HL-60 (cell line): Measurements from ENCODE around the gene FAM107B.

Experiments
- DNase-seq, 2 experiments: peaks; one replicate each; pipeline ENCODE4 v3.0.0-alpha.2; 2010 to 2020; ENCODE audit warnings: low read depth in 1 of 2, low spot score in 1 of 2
- H3K27ac ChIP-seq: fragments of 250-450 bp; sonication (Bioruptor Pico); replicated peaks from 2 replicates; pipeline ENCODE4 v1.5.1; 2020; ENCODE audit warnings: mild to moderate bottlenecking, moderate library complexity
- H3K27me3 ChIP-seq: fragments of 250-450 bp; sonication (Bioruptor Pico); 2 replicates; pipeline ENCODE4 v1.5.1; 2021; ENCODE audit warnings: mild to moderate bottlenecking, moderate library complexity; ENCODE audit not compliant: insufficient read depth, poor library complexity, severe bottlenecking
- H3K4me3 ChIP-seq: replicated peaks from 2 replicates; pipeline ENCODE4 v1.5.1; 2011; ENCODE audit warnings: mild to moderate bottlenecking, control low read depth, low read length; ENCODE audit not compliant: insufficient read depth
- GABPA ChIP-seq: IDR thresholded peaks from 2 replicates; pipeline ENCODE4 v1.6.1; 2012; ENCODE audit warnings: low read depth
- POLR2AphosphoS5 ChIP-seq: IDR thresholded peaks from 2 replicates; pipeline ENCODE4 v1.6.1; 2012; ENCODE audit warnings: low read depth
- SPI1 ChIP-seq: IDR thresholded peaks from 2 replicates; pipeline ENCODE4 v1.6.1; 2012; ENCODE audit warnings: low read depth, mild to moderate bottlenecking, borderline replicate concordance
- TF ChIP-seq, protein P1 (sequence below): IDR thresholded peaks from one replicate; pipeline ENCODE4 v1.5.1; 2011; ENCODE audit warnings: low read length, control low read depth, inconsistent platforms; ENCODE audit not compliant: insufficient read depth
- TF ChIP-seq, protein P2 (sequence below): IDR thresholded peaks from 2 replicates; pipeline ENCODE4 v1.6.1; 2012; ENCODE audit warnings: low read depth; ENCODE audit not compliant: insufficient replicate concordance

Gene FAM107B

DNA sequence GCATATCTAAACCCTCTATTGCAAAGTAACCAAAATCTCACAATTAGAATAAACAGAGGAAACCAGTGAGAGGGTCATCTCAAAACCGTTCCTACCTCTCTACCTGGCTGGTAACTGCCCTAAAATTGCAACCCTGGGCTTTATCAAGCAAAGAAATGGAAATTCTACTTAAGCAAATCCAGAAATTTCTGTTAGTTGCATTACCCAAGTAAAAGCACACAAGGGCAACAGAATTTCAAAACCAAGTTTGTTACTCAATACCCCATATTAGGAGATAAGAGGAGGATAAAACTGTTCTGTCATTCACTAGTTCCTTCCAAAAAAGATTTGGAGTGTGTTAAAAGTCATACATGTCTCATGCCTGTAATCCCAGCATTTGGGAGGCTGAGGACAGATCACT lies 195.3 kb downstream of the FAM107B start:
- H3K27ac ChIP-seq, result peak overlapping the region; percentile 57
- H3K27me3 ChIP-seq, result no peaks in the 10 kb centered on the region
- no peak for DNase-seq
- H3K4me3 ChIP-seq, result no peak overlapping the region
- TF ChIP-seq POLR2AphosphoS5, result no peak

- Histone ChIP-seq H3K4me3 (no peak overlapping the region), H3K27me3 (no peaks in the 10 kb centered on the region), H3K27ac (peak overlapping the region; percentile 57; the same call in 1 of the 2 replicates)
- no peak for DNase-seq
- TF ChIP-seq, protein P1, sequence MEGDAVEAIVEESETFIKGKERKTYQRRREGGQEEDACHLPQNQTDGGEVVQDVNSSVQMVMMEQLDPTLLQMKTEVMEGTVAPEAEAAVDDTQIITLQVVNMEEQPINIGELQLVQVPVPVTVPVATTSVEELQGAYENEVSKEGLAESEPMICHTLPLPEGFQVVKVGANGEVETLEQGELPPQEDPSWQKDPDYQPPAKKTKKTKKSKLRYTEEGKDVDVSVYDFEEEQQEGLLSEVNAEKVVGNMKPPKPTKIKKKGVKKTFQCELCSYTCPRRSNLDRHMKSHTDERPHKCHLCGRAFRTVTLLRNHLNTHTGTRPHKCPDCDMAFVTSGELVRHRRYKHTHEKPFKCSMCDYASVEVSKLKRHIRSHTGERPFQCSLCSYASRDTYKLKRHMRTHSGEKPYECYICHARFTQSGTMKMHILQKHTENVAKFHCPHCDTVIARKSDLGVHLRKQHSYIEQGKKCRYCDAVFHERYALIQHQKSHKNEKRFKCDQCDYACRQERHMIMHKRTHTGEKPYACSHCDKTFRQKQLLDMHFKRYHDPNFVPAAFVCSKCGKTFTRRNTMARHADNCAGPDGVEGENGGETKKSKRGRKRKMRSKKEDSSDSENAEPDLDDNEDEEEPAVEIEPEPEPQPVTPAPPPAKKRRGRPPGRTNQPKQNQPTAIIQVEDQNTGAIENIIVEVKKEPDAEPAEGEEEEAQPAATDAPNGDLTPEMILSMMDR, result no peak
- TF ChIP-seq, protein P2, sequence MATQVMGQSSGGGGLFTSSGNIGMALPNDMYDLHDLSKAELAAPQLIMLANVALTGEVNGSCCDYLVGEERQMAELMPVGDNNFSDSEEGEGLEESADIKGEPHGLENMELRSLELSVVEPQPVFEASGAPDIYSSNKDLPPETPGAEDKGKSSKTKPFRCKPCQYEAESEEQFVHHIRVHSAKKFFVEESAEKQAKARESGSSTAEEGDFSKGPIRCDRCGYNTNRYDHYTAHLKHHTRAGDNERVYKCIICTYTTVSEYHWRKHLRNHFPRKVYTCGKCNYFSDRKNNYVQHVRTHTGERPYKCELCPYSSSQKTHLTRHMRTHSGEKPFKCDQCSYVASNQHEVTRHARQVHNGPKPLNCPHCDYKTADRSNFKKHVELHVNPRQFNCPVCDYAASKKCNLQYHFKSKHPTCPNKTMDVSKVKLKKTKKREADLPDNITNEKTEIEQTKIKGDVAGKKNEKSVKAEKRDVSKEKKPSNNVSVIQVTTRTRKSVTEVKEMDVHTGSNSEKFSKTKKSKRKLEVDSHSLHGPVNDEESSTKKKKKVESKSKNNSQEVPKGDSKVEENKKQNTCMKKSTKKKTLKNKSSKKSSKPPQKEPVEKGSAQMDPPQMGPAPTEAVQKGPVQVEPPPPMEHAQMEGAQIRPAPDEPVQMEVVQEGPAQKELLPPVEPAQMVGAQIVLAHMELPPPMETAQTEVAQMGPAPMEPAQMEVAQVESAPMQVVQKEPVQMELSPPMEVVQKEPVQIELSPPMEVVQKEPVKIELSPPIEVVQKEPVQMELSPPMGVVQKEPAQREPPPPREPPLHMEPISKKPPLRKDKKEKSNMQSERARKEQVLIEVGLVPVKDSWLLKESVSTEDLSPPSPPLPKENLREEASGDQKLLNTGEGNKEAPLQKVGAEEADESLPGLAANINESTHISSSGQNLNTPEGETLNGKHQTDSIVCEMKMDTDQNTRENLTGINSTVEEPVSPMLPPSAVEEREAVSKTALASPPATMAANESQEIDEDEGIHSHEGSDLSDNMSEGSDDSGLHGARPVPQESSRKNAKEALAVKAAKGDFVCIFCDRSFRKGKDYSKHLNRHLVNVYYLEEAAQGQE, result no peak
- TF ChIP-seq SPI1 (no peak), GABPA (no peak), POLR2AphosphoS5 (no peak)
Observed at GRCh38 chr10:14578060-14578952, 196.4 kb downstream of the FAM107B start.

DNA sequence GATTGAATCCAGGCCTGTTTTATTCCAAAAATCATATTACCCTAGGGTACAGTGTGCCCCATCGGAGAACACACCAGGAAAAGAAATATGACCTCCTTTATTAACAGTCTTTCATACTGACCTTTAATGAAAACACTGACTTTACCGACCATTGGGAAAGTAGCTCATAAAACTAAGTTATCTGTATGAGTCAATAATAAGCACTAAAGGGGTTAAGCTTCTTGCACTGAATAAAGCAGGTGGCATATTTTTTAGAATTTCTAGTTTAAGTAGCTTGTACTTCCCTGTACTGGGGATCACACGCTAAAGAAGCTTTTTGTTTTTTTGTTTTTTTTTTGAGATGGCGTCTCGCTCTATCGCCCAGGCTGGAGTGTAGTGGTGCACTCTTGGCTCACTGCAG lies 199.8 kb downstream of the FAM107B start:
- no peaks in the 10 kb centered on the region for H3K27me3 ChIP-seq
- TF ChIP-seq, protein P2, result no peak
- no peak for TF ChIP-seq POLR2AphosphoS5
- TF ChIP-seq SPI1, result no peak
- TF ChIP-seq GABPA, result no peak
- H3K27ac ChIP-seq, result no peak overlapping the region
- no peak for DNase-seq
- H3K4me3 ChIP-seq, result no peak overlapping the region

GRCh38 chr10:14574291-14574690 lies 200.4 kb downstream of the FAM107B start:
- no peak for DNase-seq
- Histone ChIP-seq H3K27ac (no peak overlapping the region), H3K27me3 (no peaks in the 10 kb centered on the region), H3K4me3 (no peak overlapping the region)
- no peak for TF ChIP-seq POLR2AphosphoS5
- no peak for TF ChIP-seq GABPA
- TF ChIP-seq, protein P2, result no peak
- no peak for TF ChIP-seq SPI1
- TF ChIP-seq, protein P1, result no peak
